Ovary (tissue), 3 donors: ENCODE measurements around the gene SPATA13.

Source experiments
- CTCF ChIP-seq, 3 donors: fragments of 450-650 bp in 2 of 3; fragments of 200-600 bp in 1 of 3; IDR thresholded peaks; one replicate each; pipeline versions ENCODE4 v1.5.1 to v1.8.0; 2016 to 2022; ENCODE audit warnings: antibody characterized with exemption in 3 of 3, mild to moderate bottlenecking in 1 of 3
- EP300 ChIP-seq: sonication (generic); formaldehyde crosslinking; IDR thresholded peaks from one replicate; pipeline ENCODE4 v1.6.1; 2017; ENCODE audit warnings: antibody characterized with exemption
- POLR2A ChIP-seq: fragments of 450-650 bp; IDR thresholded peaks from one replicate; pipeline ENCODE4 v1.6.1; 2017; ENCODE audit warnings: antibody characterized with exemption, mild to moderate bottlenecking, moderate library complexity
- donor health status: DM: no; HTN: no; CAD: no.

GRCh38 chr13:24304620-24305019 lies 144.1 kb downstream of the SPATA13 start:
- no peak for TF ChIP-seq CTCF (IDR thresholded peaks at IDR 0.05)
- TF ChIP-seq EP300: no peak
- TF ChIP-seq POLR2A: no peak
